Upper lobe of left lung (tissue), 4 donors: ENCODE results near the gene ACTRT2.

Experiments used
- EP300 ChIP-seq, 4 donors: sonication (generic); formaldehyde crosslinking; IDR thresholded peaks; one replicate each; pipeline ENCODE4 v1.5.1; 2017; ENCODE audit warnings: antibody characterized with exemption in 4 of 4, control low read depth in 2 of 4
- POLR2A ChIP-seq, 4 donors: fragments of 450-650 bp; IDR thresholded peaks; one replicate each; pipeline ENCODE4 v1.5.1; 2016 to 2017; ENCODE audit warnings: antibody characterized with exemption in 4 of 4, mild to moderate bottlenecking in 2 of 4
- POLR2AphosphoS5 ChIP-seq, 2 donors: sonication (generic); formaldehyde crosslinking; IDR thresholded peaks; one replicate each; pipeline ENCODE4 v1.5.1; 2017; ENCODE audit warnings: antibody characterized with exemption in 2 of 2
- TF ChIP-seq, protein P1 (sequence below), 6 experiments: fragments of 450-650 bp in 4 of 6; fragments of 200-600 bp in 2 of 6; sonication (generic) in 2 of 6; IDR thresholded peaks; one replicate each; pipeline ENCODE4 v1.5.1; 2016 to 2019; ENCODE audit warnings: antibody characterized with exemption in 6 of 6

DNA sequence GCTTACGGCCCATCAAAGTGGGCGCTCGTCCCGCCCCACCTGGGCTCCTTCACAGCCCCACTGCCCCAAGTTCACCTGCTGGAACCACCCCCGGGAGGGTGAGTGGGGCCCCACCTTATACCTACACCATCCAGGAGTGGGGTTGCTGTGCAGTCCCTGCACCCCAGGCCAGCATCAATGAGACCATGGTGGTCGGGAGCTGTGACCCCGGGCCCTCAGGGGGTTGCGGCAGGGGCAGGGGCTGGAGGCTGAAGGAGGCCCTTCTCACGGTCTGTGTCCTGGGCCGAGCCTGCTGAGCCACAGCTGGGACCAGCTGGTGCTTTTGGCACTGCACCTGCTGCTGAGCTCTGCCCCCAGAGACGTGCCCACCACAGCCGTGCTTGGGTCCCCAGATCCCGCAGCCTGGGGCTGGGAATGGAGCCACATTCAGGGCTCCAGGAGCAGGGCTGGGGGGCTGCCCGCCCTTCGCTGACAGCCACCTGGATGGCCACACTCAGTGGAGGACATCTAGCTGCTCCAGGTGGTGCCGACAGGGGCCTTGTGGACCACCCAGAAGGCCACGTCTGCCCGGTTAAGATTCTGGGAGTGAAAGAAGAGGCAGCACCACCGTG lies 17.4 kb downstream of the ACTRT2 start:
- TF ChIP-seq POLR2AphosphoS5 (IDR thresholded peaks at IDR 0.05) (no peak), POLR2A (IDR thresholded peaks at IDR 0.05) (no peak), EP300 (IDR thresholded peaks at IDR 0.05) (no peak)
- TF ChIP-seq, protein P1, sequence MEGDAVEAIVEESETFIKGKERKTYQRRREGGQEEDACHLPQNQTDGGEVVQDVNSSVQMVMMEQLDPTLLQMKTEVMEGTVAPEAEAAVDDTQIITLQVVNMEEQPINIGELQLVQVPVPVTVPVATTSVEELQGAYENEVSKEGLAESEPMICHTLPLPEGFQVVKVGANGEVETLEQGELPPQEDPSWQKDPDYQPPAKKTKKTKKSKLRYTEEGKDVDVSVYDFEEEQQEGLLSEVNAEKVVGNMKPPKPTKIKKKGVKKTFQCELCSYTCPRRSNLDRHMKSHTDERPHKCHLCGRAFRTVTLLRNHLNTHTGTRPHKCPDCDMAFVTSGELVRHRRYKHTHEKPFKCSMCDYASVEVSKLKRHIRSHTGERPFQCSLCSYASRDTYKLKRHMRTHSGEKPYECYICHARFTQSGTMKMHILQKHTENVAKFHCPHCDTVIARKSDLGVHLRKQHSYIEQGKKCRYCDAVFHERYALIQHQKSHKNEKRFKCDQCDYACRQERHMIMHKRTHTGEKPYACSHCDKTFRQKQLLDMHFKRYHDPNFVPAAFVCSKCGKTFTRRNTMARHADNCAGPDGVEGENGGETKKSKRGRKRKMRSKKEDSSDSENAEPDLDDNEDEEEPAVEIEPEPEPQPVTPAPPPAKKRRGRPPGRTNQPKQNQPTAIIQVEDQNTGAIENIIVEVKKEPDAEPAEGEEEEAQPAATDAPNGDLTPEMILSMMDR (IDR thresholded peaks at IDR 0.05): no peak
